ENCODE results near the gene IKZF4. TPM values are rescaled to one million over a fixed set of nuclear protein-coding genes. Genes with fewer than 3 reads are reported as not detected.
"Not testable (repeated sequence)": the region's sequence is repeated elsewhere in the genome, so short reads cannot be mapped to it uniquely, and the experiment has no call there.

IKZF4 gene
- polyA plus RNA-seq, 1 donor (not counting 4 experiments of a cell fraction or from before 2014, with no cell fraction given) = 1.1 TPM

DNA sequence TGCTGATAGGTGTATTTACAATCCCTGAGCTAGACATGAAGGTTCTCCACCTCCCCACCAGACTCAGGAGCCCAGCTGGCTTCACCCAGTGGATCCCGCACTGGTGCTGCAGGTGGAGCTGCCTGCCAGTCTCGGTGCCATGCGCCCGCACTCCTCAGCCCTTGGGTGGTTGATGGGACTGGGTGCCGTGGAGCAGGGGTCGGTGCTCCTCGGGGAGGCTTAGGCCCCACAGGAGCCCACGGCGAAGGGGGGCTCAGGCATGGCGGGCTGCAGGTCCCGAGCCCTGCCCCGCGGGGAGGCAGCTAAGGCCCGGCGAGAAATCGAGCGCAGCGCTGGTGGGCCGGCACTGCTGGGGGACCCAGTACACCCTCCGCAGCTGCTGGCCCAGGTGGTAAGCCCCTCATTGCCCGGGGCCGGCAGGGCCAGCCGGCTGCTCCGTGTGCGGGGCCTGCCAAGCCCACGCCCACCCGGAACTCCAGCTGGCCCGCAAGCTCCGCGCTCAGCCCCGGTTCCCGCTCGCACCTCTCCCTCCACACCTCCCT, 20.8 kb upstream of the IKZF4 start:
- H3K9ac ChIP-seq (ENCODE audit: control insufficient read depth, extremely low read depth, insufficient read depth, low read length); H3K27ac ChIP-seq (ENCODE audit: control insufficient read depth, insufficient read depth, low read length); FAIRE-seq; H3K4me1 ChIP-seq (ENCODE audit: control insufficient read depth, extremely low read depth, insufficient read depth, low read length); H3K27me3 ChIP-seq (ENCODE audit: control insufficient read depth, extremely low read depth, insufficient read depth, low read length); DNase-seq (ENCODE audit: low read depth, low spot score); H3K4me3 ChIP-seq (ENCODE audit: control insufficient read depth in 2 of 3, extremely low read depth in 1 of 3, insufficient read depth in 2 of 3, low read depth in 1 of 3, low read length in 3 of 3); H3K79me2 ChIP-seq (ENCODE audit: control insufficient read depth, insufficient read depth, low read length); H3K4me2 ChIP-seq (ENCODE audit: control insufficient read depth, extremely low read depth, insufficient read depth, low read depth, low read length); dilution Hi-C loops (cut with MboI; ENCODE audit: extremely low pct_ligation_motif_present, low sequenced_read_pairs); H4K20me1 ChIP-seq (ENCODE audit: control insufficient read depth, extremely low read depth, insufficient read depth, low read length); H3K36me3 ChIP-seq (ENCODE audit: control insufficient read depth in 2 of 2, extremely low read depth in 1 of 2, insufficient read depth in 2 of 2, low read length in 2 of 2); H2AFZ ChIP-seq (ENCODE audit: control insufficient read depth, low read length); H3K9me3 ChIP-seq (ENCODE audit: control insufficient read depth, low read depth, low read length); H3K9me1 ChIP-seq (ENCODE audit: control insufficient read depth, extremely low read depth, insufficient read depth, low read length): not testable (repeated sequence)

DNA sequence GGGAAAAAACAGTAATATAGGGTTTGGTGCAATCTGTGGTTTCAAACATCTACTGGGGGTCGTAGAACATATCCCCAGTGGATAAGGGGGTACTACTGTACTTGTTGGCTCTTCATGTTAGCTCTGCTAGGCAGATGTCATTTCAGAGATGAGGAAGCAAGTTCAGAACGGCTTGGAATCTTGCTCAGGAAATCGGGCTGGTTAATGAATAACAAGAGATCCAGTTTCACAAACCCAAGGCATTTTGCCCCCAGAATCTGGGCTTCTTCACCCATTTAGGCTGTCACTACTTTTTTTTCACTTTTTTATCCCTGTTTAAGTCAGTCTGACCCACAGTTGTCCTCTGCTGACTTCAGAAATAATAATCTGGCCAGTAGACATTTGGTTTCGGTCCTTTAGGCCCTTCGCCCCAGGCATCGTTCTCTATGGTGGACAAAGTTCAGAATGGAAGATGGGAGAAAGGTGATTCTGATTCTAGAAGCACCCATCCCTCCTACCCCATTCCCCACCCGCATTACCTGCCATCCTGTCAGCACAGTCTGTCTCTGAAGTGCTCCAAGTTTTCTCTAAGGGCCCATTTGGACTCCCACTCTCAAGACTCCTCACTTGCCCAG, 19.2 kb upstream of the IKZF4 start:
- Histone ChIP-seq H3K4me2 (ENCODE audit: control insufficient read depth, extremely low read depth, insufficient read depth, low read depth, low read length) (no peak overlapping the region), H3K27me3 (ENCODE audit: control insufficient read depth, extremely low read depth, insufficient read depth, low read length) (no peaks in the 10 kb centered on the region), H3K36me3 (ENCODE audit: control insufficient read depth in 2 of 2, extremely low read depth in 1 of 2, insufficient read depth in 2 of 2, low read length in 2 of 2) (peaks cover 4 to 7% of the 10 kb centered on the region in 2 experiments), H3K79me2 (ENCODE audit: control insufficient read depth, insufficient read depth, low read length) (no peaks in the 10 kb centered on the region), H3K9me3 (ENCODE audit: control insufficient read depth, low read depth, low read length) (no peaks in the 10 kb centered on the region), H3K27ac (ENCODE audit: control insufficient read depth, insufficient read depth, low read length) (no peak overlapping the region), H4K20me1 (ENCODE audit: control insufficient read depth, extremely low read depth, insufficient read depth, low read length) (no peaks in the 10 kb centered on the region), H3K4me3 (ENCODE audit: control insufficient read depth in 2 of 3, extremely low read depth in 1 of 3, insufficient read depth in 2 of 3, low read depth in 1 of 3, low read length in 3 of 3) (no peak overlapping the region), H3K9me1 (ENCODE audit: control insufficient read depth, extremely low read depth, insufficient read depth, low read length) (no peaks in the 10 kb centered on the region), H3K4me1 (ENCODE audit: control insufficient read depth, extremely low read depth, insufficient read depth, low read length) (peaks cover 2% of the 10 kb centered on the region), H3K9ac (ENCODE audit: control insufficient read depth, extremely low read depth, insufficient read depth, low read length) (no peak overlapping the region), H2AFZ (ENCODE audit: control insufficient read depth, low read length) (no peak overlapping the region)
- DNase-seq (ENCODE audit: low read depth, low spot score) = no peak
- dilution Hi-C loops (cut with MboI; ENCODE audit: extremely low pct_ligation_motif_present, low sequenced_read_pairs) = no loop called here
- no peak for FAIRE-seq
- TF ChIP-seq CTCF (optimal IDR thresholded peaks at IDR 0.05 in 1 of 3, IDR thresholded peaks at IDR 0.05 in 1 of 3, conservative IDR thresholded peaks at IDR 0.05 in 1 of 3; ENCODE audit: extremely low read depth in 1 of 3, insufficient read depth in 2 of 3, low read length in 3 of 3) (no peak), EZH2 (IDR thresholded peaks at IDR 0.05; ENCODE audit: low read length) (no peak)

DNA sequence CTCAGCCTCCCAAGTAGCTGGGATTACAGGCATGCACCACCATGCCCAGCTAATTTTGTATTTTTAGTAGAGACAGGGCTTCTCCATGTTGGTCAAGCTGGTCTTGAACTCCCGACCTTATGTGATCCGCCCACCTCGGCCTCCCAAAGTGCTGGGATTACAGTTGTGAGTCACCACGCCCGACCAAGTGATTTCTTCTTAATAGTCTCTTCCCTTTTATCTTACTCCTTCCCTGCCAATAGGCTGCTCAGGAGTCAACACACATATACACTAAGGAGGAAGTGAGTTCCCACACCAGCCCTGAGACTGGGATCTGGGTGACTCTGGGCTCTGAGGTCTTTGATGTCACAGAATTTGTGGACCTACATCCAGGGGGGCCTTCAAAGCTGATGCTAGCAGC, 17.5 kb upstream of the IKZF4 start:
- not testable (repeated sequence) for FAIRE-seq

More for the DNA sequence above, 17.5 kb upstream of the IKZF4 start:
- H3K9me1 ChIP-seq (ENCODE audit: control insufficient read depth, extremely low read depth, insufficient read depth, low read length); H4K20me1 ChIP-seq (ENCODE audit: control insufficient read depth, extremely low read depth, insufficient read depth, low read length); DNase-seq (ENCODE audit: low read depth, low spot score); H2AFZ ChIP-seq (ENCODE audit: control insufficient read depth, low read length); H3K4me1 ChIP-seq (ENCODE audit: control insufficient read depth, extremely low read depth, insufficient read depth, low read length); H3K9ac ChIP-seq (ENCODE audit: control insufficient read depth, extremely low read depth, insufficient read depth, low read length); H3K27me3 ChIP-seq (ENCODE audit: control insufficient read depth, extremely low read depth, insufficient read depth, low read length); H3K36me3 ChIP-seq (ENCODE audit: control insufficient read depth in 2 of 2, extremely low read depth in 1 of 2, insufficient read depth in 2 of 2, low read length in 2 of 2); H3K79me2 ChIP-seq (ENCODE audit: control insufficient read depth, insufficient read depth, low read length); H3K9me3 ChIP-seq (ENCODE audit: control insufficient read depth, low read depth, low read length); H3K4me2 ChIP-seq (ENCODE audit: control insufficient read depth, extremely low read depth, insufficient read depth, low read depth, low read length); dilution Hi-C loops (cut with MboI; ENCODE audit: extremely low pct_ligation_motif_present, low sequenced_read_pairs); H3K27ac ChIP-seq (ENCODE audit: control insufficient read depth, insufficient read depth, low read length); H3K4me3 ChIP-seq (ENCODE audit: control insufficient read depth in 2 of 3, extremely low read depth in 1 of 3, insufficient read depth in 2 of 3, low read depth in 1 of 3, low read length in 3 of 3): not testable (repeated sequence)
